ENCODE measurements around the gene ZNF595. TPM values are rescaled to one million over a fixed set of nuclear protein-coding genes. Genes with fewer than 3 reads are reported as not detected.
"Not testable (repeated sequence)": the region's sequence is repeated elsewhere in the genome, so short reads cannot be mapped to it uniquely, and the experiment has no call there.

The ZNF595 gene
- polyA plus RNA-seq (2013, experiment 1 of 2) = 3.5 TPM
- 3.5 TPM for polyA plus RNA-seq (2013, experiment 2 of 2)

DNA sequence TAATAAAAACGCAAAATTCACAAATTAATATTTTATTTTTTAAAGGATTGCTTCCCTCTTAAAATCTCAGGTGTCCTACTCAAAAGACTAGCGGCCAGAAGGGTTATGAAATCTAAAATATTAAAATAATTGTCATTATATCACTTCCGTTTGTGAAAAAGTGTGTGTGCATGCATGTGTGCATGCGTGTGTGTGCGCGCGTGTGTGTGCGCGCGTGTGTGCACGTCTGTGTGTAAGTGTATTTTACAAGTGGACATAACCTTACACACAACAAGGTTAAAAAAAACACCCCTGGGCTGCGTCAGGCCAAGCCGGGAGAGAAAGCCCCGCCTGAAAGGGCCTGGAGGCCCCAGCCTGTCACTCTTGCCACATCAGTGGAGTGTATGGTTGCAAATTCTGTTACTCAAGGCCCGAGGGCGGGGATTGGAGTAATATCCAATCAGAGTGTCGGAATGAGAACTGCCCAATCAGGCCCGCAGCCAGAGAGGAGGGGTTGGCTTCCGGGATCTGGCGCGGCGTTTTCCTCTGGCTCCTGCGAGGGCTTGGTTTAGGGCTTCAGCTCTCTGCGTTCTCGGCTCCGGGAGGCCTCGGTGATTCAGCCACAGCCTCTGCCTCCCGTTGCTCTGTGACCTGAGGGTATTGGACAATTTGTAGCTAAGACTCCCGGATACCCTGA is at the start of gene ZNF595:
TSS of gene ZNF595 (plus strand) at position 518 of the 676 bp plus-strand sequence. CDS start 168 bp downstream, outside the sequence.
- not testable (repeated sequence) for H4K8ac ChIP-seq (ENCODE audit: low read length); H3K79me1 ChIP-seq (replicated peaks; ENCODE audit: low read length, poor library complexity, severe bottlenecking); H3K9me3 ChIP-seq (ENCODE audit: control insufficient read depth, low read length); H3K23ac ChIP-seq (ENCODE audit: low read length in 2 of 2); H4K91ac ChIP-seq (ENCODE audit: low read length); H3K4me1 ChIP-seq (ENCODE audit: control insufficient read depth, insufficient read depth, low read depth, low read length); H3K4me2 ChIP-seq (ENCODE audit: low read length, poor library complexity, severe bottlenecking); H2BK120ac ChIP-seq (ENCODE audit: low read depth, low read length); DNase-seq; H3K36me3 ChIP-seq (ENCODE audit: control insufficient read depth in 1 of 2, insufficient read depth in 2 of 2, low read depth in 1 of 2, low read length in 2 of 2); H2BK12ac ChIP-seq (ENCODE audit: low read length in 2 of 2); H2BK5ac ChIP-seq (ENCODE audit: low read depth, low read length, poor library complexity, severe bottlenecking); H3K14ac ChIP-seq (ENCODE audit: low read length in 2 of 2); H3K27ac ChIP-seq (ENCODE audit: low read length, poor library complexity, severe bottlenecking); H3K27me3 ChIP-seq (ENCODE audit: control insufficient read depth in 1 of 2, insufficient read depth in 1 of 2, low read length in 2 of 2); H2AK5ac ChIP-seq (ENCODE audit: low read length, severe bottlenecking); H3K18ac ChIP-seq (ENCODE audit: low read depth in 1 of 2, low read length in 2 of 2); H3K4me3 ChIP-seq (ENCODE audit: insufficient read depth in 1 of 2, low read depth in 1 of 2, low read length in 2 of 2); H2BK15ac ChIP-seq (ENCODE audit: low read depth, poor library complexity, severe bottlenecking); H3K4ac ChIP-seq (ENCODE audit: low read depth in 1 of 2, low read length in 2 of 2); H2AFZ ChIP-seq (ENCODE audit: low read depth, low read length)
- H3K9ac ChIP-seq (ENCODE audit: low read length) = peak within 1 kb of the TSS; percentile 45
- WGBS = no CpG with 5 or more reads among the region's 29 CpGs

GRCh38 chr4:9937-10870 is 42.9 kb upstream of the ZNF595 start:
- H3K36me3 ChIP-seq (ENCODE audit: control insufficient read depth in 1 of 2, insufficient read depth in 2 of 2, low read depth in 1 of 2, low read length in 2 of 2); H3K9ac ChIP-seq (ENCODE audit: low read length); H3K9me3 ChIP-seq (ENCODE audit: control insufficient read depth, low read length); H3K18ac ChIP-seq (ENCODE audit: low read depth in 1 of 2, low read length in 2 of 2); H4K8ac ChIP-seq (ENCODE audit: low read length); DNase-seq; H3K4me3 ChIP-seq (ENCODE audit: insufficient read depth in 1 of 2, low read depth in 1 of 2, low read length in 2 of 2); H2AK5ac ChIP-seq (ENCODE audit: low read length, severe bottlenecking); H3K4me2 ChIP-seq (ENCODE audit: low read length, poor library complexity, severe bottlenecking); H3K14ac ChIP-seq (ENCODE audit: low read length in 2 of 2); H3K79me1 ChIP-seq (replicated peaks; ENCODE audit: low read length, poor library complexity, severe bottlenecking); H2BK12ac ChIP-seq (ENCODE audit: low read length in 2 of 2); H3K4me1 ChIP-seq (ENCODE audit: control insufficient read depth, insufficient read depth, low read depth, low read length); H3K4ac ChIP-seq (ENCODE audit: low read depth in 1 of 2, low read length in 2 of 2); H4K91ac ChIP-seq (ENCODE audit: low read length); H2AFZ ChIP-seq (ENCODE audit: low read depth, low read length); H2BK5ac ChIP-seq (ENCODE audit: low read depth, low read length, poor library complexity, severe bottlenecking); H2BK120ac ChIP-seq (ENCODE audit: low read depth, low read length); H3K27ac ChIP-seq (ENCODE audit: low read length, poor library complexity, severe bottlenecking); H3K23ac ChIP-seq (ENCODE audit: low read length in 2 of 2); H3K27me3 ChIP-seq (ENCODE audit: control insufficient read depth in 1 of 2, insufficient read depth in 1 of 2, low read length in 2 of 2): not testable (repeated sequence)
- 96% methylated on average over 33 of the region's 90 CpGs for WGBS
- peak overlapping the region; percentile 99 for H2BK15ac ChIP-seq (ENCODE audit: low read depth, poor library complexity, severe bottlenecking)

DNA sequence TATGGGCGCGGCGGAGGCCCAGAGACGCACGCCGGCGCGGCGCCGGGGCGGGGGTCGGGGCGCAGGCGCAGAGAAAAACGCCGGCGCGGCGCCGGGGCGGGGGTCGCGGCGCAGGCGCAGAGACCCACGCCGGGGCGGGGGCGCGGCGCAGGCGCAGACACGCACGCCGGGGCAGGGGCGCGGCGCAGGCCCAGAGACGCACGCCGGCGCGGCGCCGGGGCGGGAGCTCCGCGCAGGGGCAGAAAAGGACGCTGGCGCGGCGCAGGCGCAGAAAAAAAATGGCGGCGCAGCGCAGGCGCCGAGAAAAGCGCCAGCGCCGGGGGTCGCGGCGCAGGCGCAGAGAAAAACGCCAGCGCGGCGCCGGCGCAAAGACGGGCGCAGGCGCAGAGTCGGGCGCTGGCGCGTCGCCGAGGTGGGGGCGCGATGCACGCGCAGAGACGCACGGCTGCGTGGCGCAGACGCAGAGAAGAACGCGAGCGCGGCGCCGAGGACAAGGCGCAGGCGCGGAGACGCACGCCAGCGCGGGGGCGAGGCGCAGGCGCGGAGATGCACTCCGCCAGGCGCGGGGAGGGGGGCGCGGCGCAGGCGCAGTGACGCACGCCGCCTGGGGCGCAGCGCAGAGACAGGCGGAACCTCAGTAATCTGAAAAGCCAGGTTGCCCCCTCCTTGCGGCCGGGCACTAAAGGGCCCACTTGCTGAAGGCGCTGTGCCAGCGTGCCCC is 41.9 kb upstream of the ZNF595 start:
- WGBS = 100% methylated on average over 11 of the region's 123 CpGs

More for the DNA sequence above, 41.9 kb upstream of the ZNF595 start:
- H3K36me3 ChIP-seq (ENCODE audit: control insufficient read depth in 1 of 2, insufficient read depth in 2 of 2, low read depth in 1 of 2, low read length in 2 of 2); H2AK5ac ChIP-seq (ENCODE audit: low read length, severe bottlenecking); H2AFZ ChIP-seq (ENCODE audit: low read depth, low read length); H4K91ac ChIP-seq (ENCODE audit: low read length); H3K9ac ChIP-seq (ENCODE audit: low read length); H3K4ac ChIP-seq (ENCODE audit: low read depth in 1 of 2, low read length in 2 of 2); H3K23ac ChIP-seq (ENCODE audit: low read length in 2 of 2); H3K79me1 ChIP-seq (replicated peaks; ENCODE audit: low read length, poor library complexity, severe bottlenecking); H3K4me3 ChIP-seq (ENCODE audit: insufficient read depth in 1 of 2, low read depth in 1 of 2, low read length in 2 of 2); H2BK15ac ChIP-seq (ENCODE audit: low read depth, poor library complexity, severe bottlenecking); H3K27me3 ChIP-seq (ENCODE audit: control insufficient read depth in 1 of 2, insufficient read depth in 1 of 2, low read length in 2 of 2); H3K14ac ChIP-seq (ENCODE audit: low read length in 2 of 2); DNase-seq; H3K27ac ChIP-seq (ENCODE audit: low read length, poor library complexity, severe bottlenecking); H4K8ac ChIP-seq (ENCODE audit: low read length); H3K18ac ChIP-seq (ENCODE audit: low read depth in 1 of 2, low read length in 2 of 2); H3K4me1 ChIP-seq (ENCODE audit: control insufficient read depth, insufficient read depth, low read depth, low read length); H3K4me2 ChIP-seq (ENCODE audit: low read length, poor library complexity, severe bottlenecking); H3K9me3 ChIP-seq (ENCODE audit: control insufficient read depth, low read length); H2BK120ac ChIP-seq (ENCODE audit: low read depth, low read length); H2BK5ac ChIP-seq (ENCODE audit: low read depth, low read length, poor library complexity, severe bottlenecking); H2BK12ac ChIP-seq (ENCODE audit: low read length in 2 of 2): not testable (repeated sequence)

All from mesenchymal stem cell (in vitro differentiated cells and primary cell).